ENCODE results near the gene PPP2R5B.

PPP2R5B gene

DNA sequence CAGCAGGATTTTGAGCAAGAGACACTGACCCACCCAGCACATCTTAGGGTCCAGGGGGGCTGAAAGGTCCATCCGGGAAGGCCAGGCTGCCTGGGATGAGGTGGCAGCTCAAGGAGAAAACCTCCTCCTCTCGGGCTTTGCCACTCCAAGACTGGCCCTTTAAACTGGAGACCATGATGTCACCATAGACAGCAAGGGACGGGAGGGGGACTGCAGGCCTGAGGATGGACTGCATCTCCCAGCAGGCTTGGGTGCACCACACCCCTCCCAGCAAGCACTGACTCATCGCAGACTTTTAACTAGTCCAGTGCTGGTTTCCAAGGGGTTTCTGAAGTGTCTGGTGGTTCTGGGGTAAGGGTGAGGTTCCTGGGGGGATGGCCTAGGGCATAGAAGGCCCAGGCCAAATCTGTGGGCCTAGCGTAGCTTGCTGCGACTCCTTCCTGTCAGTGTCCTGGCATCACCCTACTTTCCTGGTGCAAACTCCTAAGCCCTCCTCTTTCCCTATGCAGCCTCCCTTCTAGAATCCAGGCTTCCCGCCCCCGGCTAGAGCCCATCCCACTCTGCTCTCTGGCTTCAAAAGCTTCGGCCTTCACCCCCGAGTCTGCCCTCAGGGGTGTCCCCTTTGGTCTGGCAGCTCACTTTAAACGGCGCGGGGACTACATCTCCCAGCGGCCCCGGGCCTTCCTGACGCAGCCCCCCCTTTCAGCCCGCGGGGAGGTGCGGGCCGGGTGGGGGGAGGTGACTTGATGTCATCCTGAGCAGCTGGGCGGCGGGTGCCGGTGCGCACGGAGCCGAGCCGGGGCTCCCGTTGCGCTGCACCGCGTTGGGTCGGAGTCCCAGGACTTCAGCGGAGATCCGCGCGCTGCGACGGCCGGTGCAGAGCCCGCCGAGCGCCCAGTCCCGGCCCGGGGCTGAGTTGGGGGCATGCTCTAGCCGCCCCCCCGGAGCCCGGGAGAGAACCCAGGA is at the start of gene PPP2R5B:
TSS of gene PPP2R5B (plus strand) at position 746 of the 966 bp plus-strand sequence. CDS start 1,046 bp downstream, outside the sequence.
- peak; percentile 87 for DNase-seq (ENCODE audit: low spot score)

DNA sequence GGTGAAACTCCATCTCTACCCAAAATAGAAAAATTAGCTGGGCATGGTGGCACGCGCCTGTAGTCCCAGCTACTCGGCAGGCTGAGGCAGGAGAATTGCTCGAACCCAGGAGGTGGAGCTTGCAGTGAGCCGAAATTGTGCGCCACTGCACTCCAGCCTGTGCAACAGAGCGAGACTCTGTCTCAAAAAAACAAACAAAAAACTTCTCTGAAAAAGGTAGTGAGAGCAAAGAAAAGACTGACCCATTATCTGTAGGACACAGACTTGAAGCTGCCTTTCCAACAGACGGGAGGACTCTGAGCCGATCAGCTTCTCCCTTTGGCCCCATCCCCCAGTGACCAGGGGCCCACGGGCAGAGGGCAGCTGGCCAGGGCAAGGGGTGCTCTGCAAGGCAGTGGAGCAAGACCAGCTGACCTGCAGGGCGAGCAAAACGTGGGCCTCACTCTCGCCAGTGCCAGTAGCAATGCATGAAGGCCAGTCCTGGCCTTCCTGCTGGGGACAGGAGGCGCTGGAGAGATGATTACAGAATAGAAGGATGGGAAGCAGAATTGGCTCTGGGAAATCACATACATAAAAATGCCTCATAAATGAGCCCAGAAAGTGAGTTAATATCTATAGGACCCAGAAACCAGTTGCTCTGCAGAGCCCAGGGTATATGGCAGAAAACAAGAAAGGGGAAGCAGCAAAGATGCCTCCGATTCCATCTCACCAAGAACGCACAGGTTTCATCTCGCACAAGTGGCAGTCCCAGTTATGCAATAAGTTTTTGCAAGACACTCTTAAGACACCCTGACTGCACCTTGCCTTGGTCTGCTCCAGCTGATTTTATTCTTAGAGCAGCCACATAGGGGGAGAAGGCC is 48.9 kb upstream of the PPP2R5B start:
- no peak for DNase-seq (ENCODE audit: low spot score)

DNA sequence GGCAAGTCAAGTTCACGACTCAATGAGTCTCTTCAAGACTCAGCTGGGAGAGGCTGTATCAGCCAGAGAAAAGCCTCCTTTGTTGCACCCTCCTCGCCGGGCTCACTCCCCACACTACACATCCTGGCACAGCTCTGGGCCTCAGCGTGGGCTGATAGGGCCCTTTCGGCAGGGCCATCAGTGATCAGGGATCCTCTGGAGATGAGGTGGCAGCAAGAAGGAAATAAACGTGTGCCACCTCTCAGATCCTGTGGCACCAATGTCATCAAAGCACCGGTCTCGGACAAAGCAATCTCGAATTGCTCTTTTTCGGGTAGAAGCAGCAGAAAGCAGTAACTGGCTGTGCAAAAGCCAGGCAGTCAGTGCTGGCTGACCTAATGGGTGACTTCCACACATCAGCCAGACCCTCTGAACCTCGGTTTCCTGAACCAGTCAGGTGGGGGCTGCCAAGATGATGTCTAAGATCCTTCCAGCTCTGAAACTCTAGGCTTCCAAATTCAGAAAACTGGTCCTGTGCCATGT is 48.2 kb upstream of the PPP2R5B start:
- DNase-seq (ENCODE audit: low spot score) = no peak

DNA sequence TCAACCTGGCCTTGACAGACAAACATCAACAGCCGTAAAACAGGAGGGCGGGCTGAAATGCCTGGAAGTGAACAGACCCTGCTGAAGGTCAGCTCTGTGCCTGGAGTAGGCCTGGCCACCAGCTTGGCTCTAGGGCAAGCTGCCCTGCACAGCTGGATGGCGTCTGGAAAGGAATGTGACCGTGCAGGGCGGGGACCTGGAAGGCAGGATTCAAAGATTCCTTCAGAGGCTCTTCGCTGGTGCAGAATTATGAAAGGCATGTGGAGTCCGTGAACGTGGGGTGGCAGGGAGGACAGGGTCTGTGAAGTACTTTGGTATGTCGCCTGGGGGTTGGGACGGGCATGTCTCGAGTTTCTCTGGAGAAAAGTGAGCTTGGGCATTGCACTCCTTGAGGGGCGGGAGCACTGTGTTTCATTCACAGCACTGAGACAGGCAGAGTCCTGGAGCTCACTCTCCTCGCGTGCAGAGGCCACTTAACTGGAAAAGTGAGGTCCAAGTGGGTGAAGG is 47.6 kb upstream of the PPP2R5B start:
- DNase-seq (ENCODE audit: low spot score) = no peak

DNA sequence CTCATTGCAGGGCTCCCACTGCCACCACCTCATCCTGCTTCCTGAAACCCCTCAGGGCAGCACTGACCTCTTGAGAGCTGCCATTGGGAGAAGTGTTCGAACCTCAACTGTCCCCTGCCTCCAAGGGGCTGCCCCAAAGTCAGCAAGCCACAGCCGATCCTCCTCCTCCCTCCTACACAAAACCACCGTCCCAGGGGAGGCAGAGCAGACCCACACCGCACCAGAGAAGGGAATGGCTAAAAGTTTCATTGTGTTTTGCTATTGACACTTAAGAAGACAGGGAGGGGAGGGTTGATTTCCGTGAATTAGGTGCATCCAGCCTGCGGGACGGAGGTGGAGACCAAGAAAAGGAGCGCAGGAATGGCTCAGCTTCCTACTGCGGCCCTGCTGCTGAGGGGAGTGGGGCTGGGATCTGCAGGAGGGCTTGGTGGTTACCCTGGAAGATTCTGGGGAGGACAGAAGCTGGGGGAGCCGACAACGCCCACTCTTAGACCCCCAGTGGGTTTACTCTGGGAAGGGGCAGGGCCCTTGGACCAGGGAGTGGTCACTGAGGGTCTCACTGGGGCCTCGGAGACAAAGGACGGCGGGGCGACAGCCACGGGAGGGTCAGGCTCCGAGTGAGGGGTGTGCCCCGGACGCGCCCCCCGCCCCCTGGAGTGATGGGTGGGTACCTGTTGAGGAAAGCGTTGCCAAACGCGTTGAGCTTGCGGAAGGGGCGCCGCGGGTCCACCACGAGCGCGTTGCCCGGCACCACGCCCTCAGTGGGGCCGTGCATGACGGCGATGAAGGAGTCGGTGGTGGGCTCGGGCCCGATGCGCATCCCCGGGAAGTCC is 46.9 kb upstream of the PPP2R5B start:
- no peak for DNase-seq (ENCODE audit: low spot score)

DNA sequence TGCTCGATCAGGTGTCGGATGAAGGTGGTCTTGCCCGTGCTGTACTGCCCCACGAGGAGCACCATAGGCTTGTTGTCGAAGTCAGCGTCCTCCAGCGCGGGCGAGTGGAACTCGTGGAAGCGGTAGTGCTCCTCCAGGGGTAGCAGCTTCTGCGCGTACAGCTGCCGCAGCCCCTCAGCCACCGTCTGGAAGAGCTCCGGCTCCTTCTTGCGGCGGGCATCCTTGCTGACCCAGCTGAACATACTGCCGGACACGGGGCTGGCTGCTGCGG is 46.3 kb upstream of the PPP2R5B start:
- DNase-seq (ENCODE audit: low spot score) = no peak

DNA sequence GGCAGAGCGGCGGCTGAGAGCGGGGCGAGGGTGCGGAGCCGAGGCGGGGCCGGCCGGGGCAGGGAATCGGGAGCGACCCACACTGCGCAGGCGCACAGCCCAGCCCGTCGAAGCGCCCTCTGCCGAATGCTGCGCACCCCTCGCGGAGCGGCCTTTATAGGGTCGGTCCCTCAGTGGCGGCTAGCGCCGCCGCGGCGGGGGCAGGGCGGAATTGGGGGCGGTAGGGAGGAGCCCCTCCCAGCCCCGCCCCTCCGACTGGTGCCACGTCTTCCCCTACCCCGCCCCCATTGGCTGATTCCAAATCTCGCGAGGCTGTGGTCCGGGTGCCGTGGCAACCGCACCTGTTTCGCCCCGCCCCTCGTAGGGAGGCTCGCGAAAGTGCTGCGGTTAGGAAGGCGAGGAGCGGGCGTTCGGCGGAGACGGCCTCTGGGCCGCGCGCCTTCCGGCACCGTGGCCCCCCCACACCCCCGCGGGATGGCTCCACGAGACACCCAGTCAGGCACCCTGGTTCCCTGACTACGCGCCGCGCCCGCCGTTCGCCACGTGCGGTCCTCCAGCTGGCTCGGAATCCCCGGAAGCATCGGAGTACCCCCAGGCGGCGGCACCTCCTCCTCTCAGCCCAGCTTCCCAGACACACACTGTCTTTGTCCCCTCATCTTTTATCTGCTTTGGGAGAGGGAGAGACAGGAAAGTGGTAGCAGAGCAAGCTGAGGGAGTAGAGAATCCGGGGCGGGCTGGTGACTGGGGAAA is 45.8 kb upstream of the PPP2R5B start, which contains the start of gene EHD1:
TSS of gene EHD1 (minus strand) at position 128 of the 750 bp plus-strand sequence. CDS start 157 bp downstream, outside the sequence.
- DNase-seq (ENCODE audit: low spot score) = peak; percentile 100

DNA sequence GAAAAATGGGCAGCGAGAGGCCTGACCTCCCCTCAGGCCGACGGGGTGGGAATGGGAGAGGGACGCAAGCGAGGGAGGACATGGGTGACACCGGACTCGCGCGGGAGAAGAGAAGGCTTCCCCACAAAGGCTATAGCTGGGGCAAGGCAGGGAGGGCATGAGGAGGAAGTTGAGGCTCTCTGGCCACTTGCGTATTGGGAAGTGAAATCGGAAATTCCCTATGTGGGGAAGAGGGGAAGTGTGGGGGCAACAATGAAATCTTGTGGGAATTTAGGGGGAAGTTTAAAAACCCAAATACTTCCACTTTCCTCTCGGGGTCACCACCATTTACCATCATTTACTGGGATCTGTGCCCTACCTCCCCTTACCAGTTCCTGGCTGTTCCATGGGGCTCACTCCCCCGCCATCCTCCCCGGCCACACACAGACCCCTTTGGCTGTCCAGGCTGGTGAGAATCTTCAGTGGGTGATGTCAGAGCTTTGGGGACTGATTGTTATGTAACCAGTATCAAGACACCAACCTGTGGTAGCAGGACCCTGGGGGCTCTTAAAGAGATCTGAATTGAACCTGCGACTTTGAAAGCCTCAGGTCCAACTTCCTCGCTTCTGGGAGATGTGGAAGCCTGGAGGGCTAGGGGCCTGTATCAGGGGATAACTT is 45.1 kb upstream of the PPP2R5B start:
- DNase-seq (ENCODE audit: low spot score) = no peak

DNA sequence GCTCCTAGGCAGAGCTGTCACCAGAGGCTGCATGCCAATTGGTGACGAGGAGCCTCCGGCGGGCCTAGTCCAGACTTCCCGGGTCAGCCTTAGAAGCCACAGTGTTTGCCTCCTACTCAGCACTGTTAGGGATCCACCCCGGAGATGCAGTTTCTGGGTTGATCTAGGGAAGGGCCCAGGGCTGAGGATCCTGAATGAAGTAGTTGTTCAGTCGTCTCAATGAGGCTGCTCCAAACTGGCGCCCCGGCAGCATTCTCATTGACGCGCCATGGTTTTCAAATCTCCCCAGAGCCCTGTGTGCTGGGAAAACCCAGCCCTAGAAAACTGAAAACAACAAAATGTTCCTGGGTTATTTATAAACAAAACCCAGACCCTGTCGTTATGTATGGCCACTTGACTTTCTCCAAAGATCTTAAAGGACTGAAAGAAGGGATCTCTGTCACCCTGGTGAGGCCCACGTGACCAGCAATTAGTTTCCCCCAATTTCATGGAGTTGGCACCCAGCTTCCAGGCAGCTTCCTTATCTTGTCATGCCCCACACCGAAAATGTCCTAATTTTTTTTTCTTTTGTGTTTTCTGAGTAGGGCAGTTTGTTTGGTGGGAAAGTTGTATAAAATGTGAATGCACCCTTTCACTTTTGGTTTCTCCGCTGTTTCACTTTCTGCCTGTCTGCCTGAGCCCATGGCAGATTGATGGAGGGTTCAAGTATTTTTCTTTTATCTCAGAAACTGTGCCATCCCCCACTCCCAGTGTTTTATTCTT is 44.1 kb upstream of the PPP2R5B start:
- DNase-seq (ENCODE audit: low spot score) = peak; percentile 60

DNA sequence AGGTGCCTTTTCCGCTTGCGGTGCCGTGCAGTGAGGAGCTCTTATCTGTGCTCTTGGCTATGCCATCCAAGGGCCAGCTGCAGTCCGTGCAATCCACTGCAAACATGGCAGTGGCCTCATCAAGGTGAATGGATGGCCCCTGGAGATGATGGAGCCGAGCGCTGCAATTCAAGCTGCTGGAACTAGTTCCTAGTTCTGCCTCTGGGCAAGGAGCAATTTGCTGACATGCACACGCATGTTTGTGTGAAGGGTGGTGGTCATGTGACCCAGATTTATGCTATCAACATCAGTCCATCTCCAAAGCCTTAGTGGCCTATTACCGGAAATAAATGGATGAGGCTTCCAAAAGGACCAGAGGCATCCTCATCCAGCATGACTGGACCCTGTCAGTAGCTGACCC is 43.0 kb upstream of the PPP2R5B start:
- DNase-seq (ENCODE audit: low spot score) = no peak

DNA sequence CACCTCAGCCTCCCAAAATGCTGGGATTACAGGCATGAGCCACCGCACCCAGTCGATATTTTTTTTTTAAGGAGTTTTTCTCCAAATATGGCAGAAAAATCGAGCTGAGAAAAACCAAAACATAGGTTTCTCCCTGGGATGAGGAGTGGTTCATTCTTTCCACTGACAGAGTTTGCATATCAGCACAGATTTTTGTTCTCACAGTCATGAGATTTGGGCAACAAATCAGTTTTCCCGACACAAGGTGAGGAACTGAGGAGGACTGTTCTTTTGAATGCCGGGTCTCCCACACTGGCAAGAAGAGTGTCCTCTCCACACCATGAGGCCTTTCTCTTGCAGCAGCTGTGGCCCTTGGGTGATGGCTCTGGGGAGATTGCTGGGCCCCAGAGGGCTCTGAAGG is 42.2 kb upstream of the PPP2R5B start:
- no peak for DNase-seq (ENCODE audit: low spot score)

DNA sequence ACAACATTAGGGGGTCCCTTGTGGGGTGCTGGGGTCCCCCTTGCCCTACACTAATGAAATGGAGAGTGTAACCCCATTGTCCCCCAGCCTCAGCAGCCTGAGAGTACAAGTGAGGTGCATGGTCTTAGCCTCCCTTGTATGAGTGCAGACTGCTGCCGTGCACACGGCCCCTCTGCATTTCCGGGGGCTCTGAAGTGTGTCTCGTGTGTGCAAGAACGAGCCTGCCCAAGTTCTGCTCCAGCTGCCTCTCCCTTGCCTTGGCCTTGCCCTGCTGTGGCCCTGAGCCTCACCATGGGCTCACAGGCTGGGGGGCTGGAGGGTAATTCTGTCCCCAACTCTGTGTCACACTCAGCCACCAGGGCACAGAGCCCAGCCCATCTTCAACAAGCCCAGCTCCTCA is 40.9 kb upstream of the PPP2R5B start:
- DNase-seq (ENCODE audit: low spot score) = no peak

DNA sequence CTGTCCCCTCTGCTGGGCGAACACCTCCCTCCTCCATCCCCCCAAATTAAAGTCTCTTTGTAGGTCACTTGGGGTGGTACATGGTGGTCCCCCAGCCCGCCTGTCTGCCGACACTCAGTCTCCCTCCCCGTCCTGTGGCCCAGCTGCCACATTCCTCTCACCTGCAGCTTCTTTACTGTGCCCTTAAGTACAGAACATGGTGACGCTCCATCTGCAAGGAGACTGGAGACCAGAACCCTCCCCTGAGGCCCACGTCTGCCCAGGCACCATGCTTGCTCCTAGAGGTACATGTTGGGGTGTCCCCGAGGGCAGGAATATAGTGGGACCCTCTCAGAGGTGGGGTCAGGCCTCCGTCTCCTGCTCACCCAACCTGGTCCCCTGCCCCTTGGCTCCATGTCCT is 40.5 kb upstream of the PPP2R5B start:
- DNase-seq (ENCODE audit: low spot score) = no peak

DNA sequence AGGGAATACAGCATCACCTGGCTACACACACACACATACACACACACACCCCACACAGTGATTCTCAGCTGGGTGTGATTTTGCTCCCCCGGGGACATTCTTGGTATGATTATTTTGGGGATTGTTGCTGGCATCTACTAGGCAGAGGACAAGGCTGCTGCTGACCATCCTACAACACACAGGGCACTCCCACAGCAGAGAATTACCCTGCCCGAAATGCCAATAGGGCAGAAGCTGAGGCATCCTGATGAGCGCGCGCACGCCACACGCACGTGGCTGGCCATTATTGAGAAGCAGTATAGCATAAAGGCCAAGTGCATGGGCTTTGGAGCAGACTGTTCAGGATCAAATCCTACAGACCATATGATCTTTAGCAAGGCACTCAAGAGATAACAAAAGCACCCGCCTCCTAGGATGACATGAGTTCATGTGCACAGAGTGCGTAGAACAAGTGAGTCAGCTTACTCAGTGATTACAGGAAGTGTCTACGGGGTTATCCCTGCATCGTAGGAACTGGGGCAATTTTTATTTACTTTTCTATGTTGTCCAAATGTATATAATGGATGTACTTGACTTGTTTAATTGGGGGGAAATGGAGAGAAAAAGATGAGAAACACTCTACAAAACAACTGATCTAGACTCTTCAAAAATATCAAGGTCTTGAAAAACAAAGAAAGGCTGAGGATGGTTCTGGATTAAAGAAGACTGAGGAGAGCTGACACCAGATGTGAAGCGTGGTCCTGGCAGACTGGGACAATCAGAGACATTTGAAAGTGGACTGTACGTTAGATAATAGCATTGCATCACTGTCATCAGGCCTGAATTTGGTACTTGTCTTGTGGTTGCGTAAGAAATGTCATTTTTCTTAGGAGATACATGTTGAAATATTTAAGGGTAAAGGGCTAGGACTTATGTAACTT is 38.9 kb upstream of the PPP2R5B start:
- DNase-seq (ENCODE audit: low spot score) = peak; percentile 60

DNA sequence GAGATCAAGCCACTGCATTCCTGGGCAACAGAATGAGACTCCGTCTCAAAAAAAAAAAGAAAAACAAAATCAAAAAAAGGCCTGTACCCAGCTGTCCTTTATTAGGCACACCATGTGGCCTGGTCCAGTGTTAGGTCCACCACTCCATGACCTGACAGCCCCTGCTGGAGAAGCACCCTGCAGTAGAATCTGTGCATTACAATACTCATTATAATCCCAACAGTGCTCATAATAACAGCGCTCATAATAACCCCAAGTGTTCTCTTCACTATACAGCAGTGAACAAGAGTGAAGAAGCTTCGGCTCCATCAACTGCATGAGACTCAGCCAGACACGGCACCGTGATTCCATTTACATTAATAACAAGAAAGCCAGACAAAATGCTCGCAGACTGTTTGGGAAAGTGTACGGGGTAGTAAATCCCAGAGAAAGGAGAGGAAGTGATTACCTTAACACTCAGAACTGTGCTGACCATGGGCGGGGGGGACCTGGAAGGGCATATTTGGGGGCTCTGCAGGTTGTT is 37.2 kb upstream of the PPP2R5B start:
- DNase-seq (ENCODE audit: low spot score) = no peak

DNA sequence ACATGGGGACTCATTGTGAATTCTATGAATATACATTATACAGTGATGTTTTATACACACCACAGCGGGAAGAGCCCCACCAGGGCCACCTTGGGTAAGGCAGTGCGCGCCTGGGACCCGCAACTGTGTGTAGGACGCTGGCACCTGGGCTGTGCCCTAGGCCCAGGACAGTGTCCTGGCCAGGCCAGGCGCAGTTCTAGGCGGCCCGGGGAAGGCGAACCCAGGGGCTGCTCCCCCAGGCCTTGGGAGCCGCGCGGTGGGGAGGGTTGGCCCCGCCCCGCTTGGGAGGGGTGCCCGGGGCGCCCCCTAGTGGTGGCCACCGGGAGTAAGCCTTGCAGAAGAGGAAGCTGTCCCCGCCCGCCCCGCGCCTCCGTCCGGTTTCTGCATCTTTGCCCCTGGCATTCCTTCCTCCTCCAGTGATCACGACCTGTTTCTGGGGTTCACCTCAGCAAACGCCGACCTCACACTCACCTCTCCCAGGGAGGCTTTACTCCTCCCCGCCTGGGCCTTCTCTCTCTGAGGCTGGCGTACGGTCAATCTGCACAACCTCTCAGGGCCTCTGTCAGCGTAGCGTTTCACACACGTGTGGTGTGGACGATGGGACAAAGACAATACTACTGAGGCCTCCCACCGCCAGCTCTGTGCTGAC is 36.6 kb upstream of the PPP2R5B start:
- peak; percentile 87 for DNase-seq (ENCODE audit: low spot score)

DNA sequence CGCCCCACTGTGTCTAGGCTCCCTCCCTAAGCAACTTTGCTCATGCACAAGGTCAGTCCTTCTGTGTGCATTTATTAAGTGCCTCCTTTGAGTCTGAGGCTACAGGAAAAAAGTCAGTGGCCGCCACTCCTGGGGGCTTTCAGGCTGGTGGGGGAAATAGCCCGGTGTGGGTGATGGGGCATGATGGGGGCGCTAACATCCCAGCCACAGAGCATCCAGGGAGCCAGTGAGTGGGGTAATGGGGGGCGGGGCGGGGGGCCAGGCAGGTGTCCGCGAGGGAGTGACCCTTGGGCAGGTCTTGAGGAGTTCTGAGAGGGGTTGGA is 36.1 kb upstream of the PPP2R5B start:
- no peak for DNase-seq (ENCODE audit: low spot score)

Measured in activated CD4-positive, alpha-beta T cell treated with anti-CD3 and anti-CD28 coated beads, Interleukin-2, Interleukin-4, amounts not matched to agents 100 ng/mL and 50 ng/mL, durations not matched to agents 16 hours and 8 hours (primary cell).